ENCODE results near the gene DNM3.

DNM3 gene

GRCh38 chr1:172399756-172400721 lies 558.7 kb downstream of the DNM3 start:
- in situ Hi-C loops (cut with MboI; ENCODE audit: low sequenced_read_pairs), result no loop called here

- in situ Hi-C loops (cut with MboI; ENCODE audit: low sequenced_read_pairs), result no loop called here
These were observed 559.4 kb downstream of the DNM3 start for GRCh38 chr1:172400722-172401105.

- in situ Hi-C loops (cut with MboI; ENCODE audit: low sequenced_read_pairs), result no loop called here
These were observed 560.2 kb downstream of the DNM3 start for GRCh38 chr1:172401477-172401876.

GRCh38 chr1:172401892-172402291 lies 560.6 kb downstream of the DNM3 start:
- in situ Hi-C loops (cut with MboI; ENCODE audit: low sequenced_read_pairs), result no loop called here

- in situ Hi-C loops (cut with MboI; ENCODE audit: low sequenced_read_pairs), result no loop called here
These were observed 561.7 kb downstream of the DNM3 start for GRCh38 chr1:172402878-172403569.

- in situ Hi-C loops (cut with MboI; ENCODE audit: low sequenced_read_pairs), result no loop called here
These were observed 562.8 kb downstream of the DNM3 start for GRCh38 chr1:172404121-172404520.

- in situ Hi-C loops (cut with MboI; ENCODE audit: low sequenced_read_pairs), result no loop called here
These were observed 564.6 kb downstream of the DNM3 start for GRCh38 chr1:172405912-172406311.

- in situ Hi-C loops (cut with MboI; ENCODE audit: low sequenced_read_pairs), result no loop called here
These were observed 565.7 kb downstream of the DNM3 start for GRCh38 chr1:172406968-172407367.

GRCh38 chr1:172408958-172409357 lies 567.7 kb downstream of the DNM3 start:
- in situ Hi-C loops (cut with MboI; ENCODE audit: low sequenced_read_pairs), result no loop called here

- in situ Hi-C loops (cut with MboI; ENCODE audit: low sequenced_read_pairs), result no loop called here
These were observed 568.7 kb downstream of the DNM3 start for GRCh38 chr1:172410027-172410426.

- in situ Hi-C loops (cut with MboI; ENCODE audit: low sequenced_read_pairs), result no loop called here
These were observed 570.6 kb downstream of the DNM3 start for GRCh38 chr1:172411791-172412338.

GRCh38 chr1:172414331-172414730 lies 573.0 kb downstream of the DNM3 start:
- in situ Hi-C loops (cut with MboI; ENCODE audit: low sequenced_read_pairs), result no loop called here

GRCh38 chr1:172416496-172417035 lies 575.3 kb downstream of the DNM3 start:
- in situ Hi-C loops (cut with MboI; ENCODE audit: low sequenced_read_pairs), result no loop called here

GRCh38 chr1:172417557-172417956 lies 576.3 kb downstream of the DNM3 start:
- in situ Hi-C loops (cut with MboI; ENCODE audit: low sequenced_read_pairs), result no loop called here

- in situ Hi-C loops (cut with MboI; ENCODE audit: low sequenced_read_pairs), result no loop called here
These were observed 579.1 kb downstream of the DNM3 start, which contains the start of gene C1orf105 for GRCh38 chr1:172420385-172420784. Gene C1orf105, plus strand, starts transcription at chr1:172420685. Its CDS starts 201 bp downstream, at chr1:172420886.

- in situ Hi-C loops (cut with MboI; ENCODE audit: low sequenced_read_pairs), result no loop called here
These were observed 580.8 kb downstream of the DNM3 start for GRCh38 chr1:172421974-172422604.

- in situ Hi-C loops (cut with MboI; ENCODE audit: low sequenced_read_pairs), result no loop called here
These were observed 582.0 kb downstream of the DNM3 start for GRCh38 chr1:172423336-172423735.

GRCh38 chr1:172425339-172425738 lies 584.0 kb downstream of the DNM3 start:
- in situ Hi-C loops (cut with MboI; ENCODE audit: low sequenced_read_pairs), result no loop called here

- in situ Hi-C loops (cut with MboI; ENCODE audit: low sequenced_read_pairs), result no loop called here
These were observed 585.9 kb downstream of the DNM3 start for GRCh38 chr1:172427191-172427590.

- in situ Hi-C loops (cut with MboI; ENCODE audit: low sequenced_read_pairs), result no loop called here
These were observed 588.2 kb downstream of the DNM3 start for GRCh38 chr1:172429331-172430127.

Measured in HL-60/S4 treated with phorbol 12-myristate 13-acetate at 8.2 ng/mL for 4 days and 3 days (cell line).